NCI-H2196 treated with DMSO at 0.1 percent for 48 hours (cell line): ENCODE data around the gene TGFBR1.
A peak's percentile ranks its signal among the peaks of the same experiment; 100 is the strongest.

Experiments
- DNase-seq: peaks from one replicate; lab custom pipeline; 2025; ENCODE audit not compliant: unreplicated experiment; lab: John Stamatoyannopoulos, UW

Gene TGFBR1

DNA sequence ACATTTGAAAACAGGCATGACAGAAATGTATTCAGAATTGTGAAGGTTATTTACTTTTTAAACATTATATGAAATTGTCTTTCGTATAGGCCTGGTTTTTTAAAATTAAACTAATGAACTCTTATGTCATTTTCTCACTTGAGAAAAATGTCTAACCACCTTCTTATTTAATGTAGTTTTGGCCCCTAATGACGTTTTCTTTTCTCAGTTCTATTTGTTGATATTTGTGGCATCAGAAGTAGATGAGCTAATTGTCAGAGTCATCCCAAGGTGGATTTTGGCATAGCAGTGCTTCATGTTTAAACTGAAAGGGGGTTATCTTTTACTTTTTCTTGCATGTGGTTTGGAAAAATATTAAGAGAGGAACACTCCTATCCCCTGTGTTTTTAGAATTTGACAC, 28.2 kb downstream of the TGFBR1 start:
- no peak for DNase-seq

DNA sequence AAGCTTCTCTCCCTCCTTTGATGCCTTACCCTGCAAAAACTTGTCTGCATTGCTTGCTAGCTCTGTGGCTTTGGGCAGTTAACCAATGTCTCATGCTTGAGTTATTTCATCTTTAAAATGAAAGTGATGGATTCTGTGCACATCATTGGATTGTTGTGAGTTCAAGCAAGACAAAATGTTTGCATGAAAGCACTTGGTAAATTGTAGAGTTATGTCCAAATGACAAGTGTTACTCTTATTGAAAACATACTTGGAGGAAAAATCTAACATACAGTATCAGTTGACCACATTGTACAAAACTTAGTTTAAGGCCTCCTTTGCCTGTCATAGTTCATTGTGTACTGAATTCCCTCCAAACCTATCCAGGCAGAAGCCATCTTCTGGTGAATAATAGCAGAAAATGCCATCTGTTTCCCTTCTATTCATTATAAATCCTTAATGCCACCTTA, 30.0 kb downstream of the TGFBR1 start:
- DNase-seq, result no peak

DNA sequence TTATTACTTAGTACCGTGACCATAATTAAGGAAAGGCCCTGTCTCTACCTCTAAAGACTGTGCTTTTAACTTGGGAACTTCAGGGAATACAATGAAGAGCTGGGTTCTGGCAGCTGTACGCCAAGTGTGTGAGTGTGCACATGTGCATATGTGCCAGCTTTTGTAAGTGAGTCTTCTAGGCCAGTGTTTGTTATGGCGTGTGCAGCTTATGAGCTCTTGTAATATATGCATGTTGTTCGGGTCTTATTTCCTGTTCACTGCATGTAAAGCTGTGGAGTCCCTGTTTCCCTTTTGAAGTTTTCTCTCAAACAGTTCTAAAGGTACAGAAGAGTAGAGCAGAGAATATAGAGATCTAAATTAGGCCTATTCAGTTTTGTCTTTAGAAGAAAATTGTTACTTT, 30.5 kb downstream of the TGFBR1 start:
- DNase-seq, result no peak

DNA sequence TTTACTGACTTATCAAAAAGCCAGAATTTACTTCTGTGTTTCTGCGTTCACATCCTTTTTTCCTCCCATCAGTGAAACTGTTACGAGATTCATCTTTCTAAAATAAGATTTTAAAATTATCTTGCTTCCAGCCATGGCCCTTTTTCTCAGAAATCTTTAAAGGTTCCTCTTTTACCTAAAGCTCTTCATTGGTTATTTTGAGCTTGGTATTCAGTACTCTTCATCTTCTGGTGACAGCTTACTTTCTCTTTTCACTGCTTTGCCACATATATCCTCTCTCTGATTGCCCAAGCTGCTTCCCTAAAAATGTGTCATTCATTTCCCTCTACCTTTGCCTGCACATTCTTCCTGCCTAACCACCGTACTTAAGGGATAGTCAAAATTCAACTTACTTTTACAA, 32.3 kb downstream of the TGFBR1 start:
- DNase-seq, result no peak

DNA sequence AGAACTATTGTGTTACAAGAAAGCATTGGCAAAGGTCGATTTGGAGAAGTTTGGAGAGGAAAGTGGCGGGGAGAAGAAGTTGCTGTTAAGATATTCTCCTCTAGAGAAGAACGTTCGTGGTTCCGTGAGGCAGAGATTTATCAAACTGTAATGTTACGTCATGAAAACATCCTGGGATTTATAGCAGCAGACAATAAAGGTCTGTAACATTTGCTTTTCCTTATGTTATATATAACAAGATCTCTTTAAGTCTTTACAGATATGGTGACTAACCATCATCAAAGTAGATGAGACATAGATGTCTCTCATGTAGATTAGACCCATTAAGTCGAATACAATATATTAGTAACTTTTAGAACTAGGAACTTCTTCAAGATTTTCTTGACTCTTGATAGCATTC, 33.0 kb downstream of the TGFBR1 start:
- no peak for DNase-seq

DNA sequence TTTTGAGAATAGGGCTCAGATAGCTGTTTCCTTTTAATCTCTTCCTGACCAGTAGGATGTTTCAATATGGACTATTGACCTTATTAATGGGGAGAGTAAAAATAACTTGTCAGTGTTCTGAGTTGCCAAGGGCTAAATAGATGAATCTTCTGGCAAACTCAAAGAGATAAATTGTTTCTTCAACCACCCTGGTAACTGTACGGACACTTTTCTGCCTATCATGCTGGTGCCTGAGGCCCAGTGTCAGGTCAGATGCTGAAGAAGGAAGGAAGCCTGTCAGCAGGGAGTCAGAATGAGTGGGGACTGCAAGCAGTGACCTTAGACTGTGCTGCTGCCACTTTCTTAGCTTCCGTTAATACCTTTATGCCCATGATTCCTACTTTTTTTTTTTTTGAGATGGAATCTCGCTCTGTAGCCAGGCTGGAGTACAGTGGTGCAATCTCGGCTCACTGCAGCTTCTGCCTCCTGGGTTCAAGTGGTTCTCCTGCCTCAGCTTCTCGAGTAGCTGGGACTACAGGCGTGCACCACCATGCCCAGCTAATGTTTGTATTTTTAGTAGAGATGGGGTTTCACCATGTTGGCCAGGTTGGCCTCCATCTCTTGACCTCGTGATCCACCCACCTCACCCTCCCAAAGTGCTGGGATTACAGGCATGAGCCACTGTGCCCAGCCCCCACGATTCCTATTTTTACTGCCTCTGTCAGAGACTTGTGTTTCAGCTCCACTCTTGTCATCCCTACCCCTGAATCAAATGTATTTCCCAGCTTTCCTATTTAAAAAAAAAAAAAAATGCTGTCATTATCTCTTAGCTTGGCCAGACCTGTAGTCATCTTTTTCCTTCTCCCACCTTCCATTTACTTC, 33.7 kb downstream of the TGFBR1 start:
- no peak for DNase-seq

DNA sequence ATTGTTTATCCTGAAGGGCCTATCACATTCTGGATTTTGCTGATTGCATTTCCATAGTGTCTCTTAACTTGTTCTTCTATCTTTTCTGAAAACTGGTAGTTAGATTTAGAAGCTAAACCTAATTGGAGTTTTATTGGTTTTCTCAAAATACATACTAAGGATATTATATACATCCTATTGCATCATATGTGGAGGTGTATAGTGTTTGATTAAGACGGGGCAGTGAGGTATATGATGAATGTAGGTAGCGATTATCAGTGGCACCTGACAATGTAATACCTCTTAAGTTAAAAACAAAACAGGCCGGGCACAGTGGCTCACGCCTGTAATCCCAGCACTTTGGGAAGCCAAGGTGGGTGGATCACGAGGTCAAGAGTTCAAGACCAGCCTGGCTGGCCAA, 35.0 kb downstream of the TGFBR1 start:
- DNase-seq, result no peak

DNA sequence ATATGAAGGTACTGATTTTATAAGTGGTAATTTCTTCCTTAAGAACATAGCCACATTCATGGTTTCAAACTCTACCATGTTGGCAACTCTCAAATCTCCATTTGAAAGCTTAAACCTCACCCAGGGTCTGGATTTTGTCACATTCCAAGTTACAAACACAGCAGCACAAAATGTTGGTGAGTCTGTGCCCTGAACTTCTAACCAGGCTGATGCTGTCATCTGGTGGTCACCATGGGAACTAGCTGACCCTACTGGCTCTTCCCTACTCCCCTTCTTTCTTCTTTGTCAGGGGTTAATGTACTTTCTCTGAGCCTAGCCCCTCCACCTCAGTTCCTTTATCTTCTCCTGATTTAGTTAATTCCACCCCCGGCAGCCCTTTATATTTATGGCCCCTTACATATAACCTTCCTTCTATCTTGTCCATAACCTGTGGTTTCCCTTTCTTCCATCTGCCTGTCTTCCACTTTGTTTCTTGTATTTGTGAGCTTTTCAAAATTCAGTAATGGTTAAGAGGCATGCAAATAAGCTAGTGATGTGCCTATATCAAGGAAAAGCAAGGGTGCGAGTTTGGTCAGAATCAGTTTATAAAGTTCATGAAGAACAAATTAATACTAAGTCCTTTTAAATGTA, 35.9 kb downstream of the TGFBR1 start:
- DNase-seq, result no peak

DNA sequence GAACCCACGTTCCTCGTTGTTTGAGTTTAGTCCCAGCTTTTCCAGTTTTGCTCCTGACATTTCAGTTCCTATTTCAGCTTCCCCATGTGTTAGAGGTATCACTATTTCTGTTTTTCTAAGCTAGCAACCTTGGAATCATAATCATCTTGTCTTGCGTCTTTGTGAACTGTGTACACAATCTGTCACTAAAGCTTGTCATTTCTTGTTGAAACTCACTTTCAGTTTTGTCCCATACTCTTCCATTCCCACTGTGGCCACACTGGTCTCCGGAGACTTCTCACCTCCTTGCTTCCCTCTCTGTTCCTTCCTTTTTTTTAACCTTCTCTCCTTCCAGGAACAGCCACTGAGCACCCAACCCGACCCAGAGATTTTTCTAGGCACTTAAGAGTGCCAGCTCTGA, 36.9 kb downstream of the TGFBR1 start:
- DNase-seq, result no peak

DNA sequence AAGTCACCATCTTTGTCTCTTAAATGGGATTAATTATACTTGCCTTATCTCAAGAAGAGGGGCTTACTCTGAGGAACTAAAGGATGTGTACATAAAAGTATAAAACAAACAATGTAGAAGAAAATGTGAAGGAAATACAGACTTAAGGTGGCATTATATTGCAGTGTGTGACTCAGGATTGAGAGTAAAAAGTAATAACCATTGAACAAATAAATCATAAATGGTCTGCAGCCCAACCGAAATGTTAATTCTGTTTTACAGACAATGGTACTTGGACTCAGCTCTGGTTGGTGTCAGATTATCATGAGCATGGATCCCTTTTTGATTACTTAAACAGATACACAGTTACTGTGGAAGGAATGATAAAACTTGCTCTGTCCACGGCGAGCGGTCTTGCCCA, 37.4 kb downstream of the TGFBR1 start:
- DNase-seq, result no peak

DNA sequence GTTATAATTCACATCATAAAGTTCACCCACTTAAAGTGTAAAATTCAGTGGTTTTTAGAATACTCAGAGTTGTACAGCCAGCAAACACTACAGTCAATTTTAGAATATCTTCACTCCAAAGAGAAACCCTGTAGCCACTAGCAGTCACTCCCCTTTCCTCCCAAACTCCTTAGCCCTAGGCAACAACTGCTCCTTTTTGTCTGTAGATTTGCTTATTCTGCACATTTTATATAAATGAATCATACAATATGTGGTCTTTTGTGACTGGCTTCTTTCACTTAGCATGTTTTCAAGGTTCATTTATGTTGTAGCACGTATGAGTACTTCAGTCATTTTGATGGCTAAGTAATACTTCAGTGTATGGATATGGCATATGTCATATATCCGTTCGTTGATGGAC, 38.7 kb downstream of the TGFBR1 start:
- no peak for DNase-seq

DNA sequence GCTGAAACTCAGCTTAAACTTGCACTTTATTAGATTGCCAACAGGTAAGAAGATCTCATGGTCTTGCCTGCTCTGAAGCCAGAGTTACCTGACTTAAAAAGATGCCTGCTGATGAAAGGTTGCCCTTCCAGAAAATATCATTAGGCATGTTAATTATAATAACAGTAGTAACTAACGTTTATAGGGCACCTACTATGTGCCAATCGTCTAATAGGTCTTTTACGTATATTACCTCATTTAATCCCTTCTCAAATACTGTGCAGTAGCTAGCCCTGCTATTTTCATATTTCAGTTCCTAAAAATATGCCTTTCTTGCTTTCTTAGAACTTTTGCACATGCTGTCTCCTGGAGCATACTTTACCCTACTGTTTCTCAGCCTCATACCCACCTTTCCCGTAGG, 40.1 kb downstream of the TGFBR1 start:
- DNase-seq, result no peak

DNA sequence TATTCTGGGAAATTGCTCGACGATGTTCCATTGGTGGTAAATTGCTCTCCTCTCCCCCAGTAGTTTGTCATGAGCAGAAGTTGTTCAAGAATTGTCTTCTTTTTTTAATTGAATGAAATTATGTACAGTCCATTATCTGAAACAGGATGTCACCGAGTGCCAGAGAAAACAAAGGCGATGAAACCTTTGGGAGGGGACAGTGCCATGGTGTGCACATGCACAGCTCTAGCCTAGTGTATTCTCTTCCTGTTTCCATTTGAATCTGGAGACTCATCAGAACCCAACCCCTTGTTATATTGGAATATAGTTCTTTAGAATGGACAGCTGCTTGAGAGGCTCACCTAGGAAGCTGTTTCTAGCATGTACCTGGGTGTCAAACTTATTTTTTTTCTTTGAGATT, 41.7 kb downstream of the TGFBR1 start:
- no peak for DNase-seq

DNA sequence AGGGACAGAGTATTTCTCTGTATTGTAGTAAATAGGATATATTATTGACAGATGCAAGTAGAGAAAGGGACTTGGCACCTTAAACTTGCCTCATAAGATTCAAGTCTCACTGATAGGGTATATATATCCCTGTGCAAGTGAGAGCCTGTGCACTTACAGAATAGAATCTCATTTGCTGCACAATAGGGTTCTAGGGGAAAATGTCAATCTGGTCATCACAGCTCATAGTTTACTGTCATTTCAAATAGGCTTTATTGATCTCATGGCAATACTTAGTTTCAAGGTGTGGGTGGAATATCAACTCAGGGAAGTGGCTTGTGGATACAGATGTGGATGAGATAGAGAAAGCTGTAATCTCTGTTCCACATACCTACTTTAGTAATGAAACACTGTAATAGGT, 42.3 kb downstream of the TGFBR1 start:
- no peak for DNase-seq

DNA sequence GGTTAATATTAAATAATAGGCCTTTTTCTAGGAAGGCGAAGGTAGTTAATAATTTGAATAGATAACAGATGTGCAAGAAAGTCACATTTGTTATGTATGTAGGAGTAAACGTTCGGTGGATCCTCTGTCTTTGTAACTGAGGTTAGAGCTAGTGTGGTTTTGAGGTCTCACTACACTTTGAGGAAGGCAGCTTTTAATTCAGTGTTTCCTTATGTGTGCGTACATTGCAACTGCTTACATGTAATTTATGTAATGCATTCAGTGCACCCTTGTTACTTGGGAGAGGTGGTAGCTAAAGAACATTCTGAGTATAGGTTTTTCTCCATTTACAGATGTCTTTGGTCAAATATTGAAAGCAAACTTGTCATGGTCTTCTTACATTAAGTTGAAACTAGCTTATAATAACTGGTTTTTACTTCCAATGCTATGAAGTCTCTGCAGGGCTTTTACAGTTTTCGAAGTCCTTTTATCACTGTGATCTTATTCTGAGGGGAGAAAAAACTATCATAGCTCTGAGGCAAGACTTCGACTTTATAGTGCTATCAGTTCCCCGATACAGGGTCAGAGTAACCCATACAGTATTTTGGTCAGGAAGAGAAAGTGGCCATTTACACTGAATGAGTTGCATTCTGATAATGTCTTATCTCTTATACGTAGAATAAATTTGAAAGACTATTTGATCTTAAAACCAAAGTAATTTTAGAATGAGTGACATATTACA, 45.7 kb downstream of the TGFBR1 start:
- DNase-seq, result no peak

DNA sequence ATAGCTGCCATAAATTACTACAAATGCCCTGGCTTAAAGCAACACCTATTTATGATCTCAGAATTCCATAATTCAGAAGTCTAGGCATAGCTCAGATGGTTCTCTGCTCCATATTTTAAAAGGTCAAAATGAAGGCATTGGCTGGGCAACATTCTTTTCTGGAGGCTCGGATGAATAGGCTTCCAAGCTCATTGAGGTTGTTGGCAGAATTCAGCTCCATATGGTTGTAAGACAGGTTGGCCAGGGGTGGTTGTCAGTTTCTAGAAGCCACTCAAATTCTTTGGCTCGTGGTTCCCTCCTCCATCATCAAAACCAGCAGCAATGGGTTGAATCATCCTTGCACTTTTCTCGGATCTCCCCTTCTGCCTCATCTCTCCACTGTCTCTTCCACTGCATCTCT, 49.4 kb downstream of the TGFBR1 start:
- DNase-seq, result no peak

DNA sequence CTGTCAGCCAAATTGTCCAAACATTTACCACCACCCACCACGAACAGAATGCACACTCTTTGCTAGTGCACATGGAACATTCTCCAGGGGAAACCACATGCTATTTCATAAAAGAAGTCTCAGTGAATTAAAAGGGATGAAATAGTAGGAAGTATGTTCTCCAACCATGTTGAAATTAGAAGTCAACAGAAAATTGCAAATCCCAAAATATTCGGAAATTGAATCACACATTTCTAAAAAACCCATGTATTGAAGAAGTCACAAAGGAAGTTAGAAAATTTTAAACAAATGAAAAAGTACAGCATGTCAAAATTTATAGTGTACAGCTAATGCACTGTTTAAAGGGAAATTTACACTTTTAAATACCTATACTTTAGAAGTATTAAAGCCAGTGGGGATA, 50.8 kb downstream of the TGFBR1 start:
- DNase-seq, result no peak

DNA sequence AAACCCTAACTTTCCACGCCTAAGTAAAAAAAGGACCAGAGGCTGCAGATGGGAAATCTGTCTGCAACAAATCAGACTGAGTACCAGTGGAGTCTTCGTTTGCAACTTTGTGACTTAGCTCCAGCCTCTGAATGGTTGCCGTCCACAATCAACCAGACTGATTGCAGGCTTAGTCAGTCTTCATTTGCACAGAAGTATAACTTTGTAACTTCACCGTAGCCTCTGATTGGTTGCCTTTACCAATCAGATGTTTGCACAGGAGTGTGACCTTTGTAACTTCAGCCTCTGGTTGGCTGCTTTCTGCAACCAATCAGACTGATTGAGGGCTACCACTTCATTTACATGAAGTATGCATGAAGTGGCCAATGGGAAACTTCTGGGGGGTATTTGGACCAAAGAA, 53.7 kb downstream of the TGFBR1 start:
- DNase-seq, result no peak

DNA sequence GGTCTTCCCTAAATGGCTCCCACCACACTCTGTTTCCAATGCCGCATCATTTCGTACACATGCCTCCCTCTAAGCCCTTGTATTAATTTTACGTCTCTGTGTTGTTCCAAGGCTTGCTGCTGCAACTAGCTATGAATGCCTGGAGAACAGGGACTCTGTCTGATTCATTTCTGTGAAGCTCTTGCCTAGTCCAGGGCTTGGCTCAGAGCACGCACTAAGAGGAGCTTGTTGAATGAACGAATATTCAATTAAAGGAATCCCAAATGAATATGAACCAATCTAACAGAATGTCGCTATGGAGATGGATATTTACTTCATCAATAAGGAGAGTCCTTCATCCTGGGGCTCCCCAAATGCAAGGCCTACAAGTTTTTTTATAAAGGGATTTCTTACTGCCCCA, 55.3 kb downstream of the TGFBR1 start:
- DNase-seq, result no peak

DNA sequence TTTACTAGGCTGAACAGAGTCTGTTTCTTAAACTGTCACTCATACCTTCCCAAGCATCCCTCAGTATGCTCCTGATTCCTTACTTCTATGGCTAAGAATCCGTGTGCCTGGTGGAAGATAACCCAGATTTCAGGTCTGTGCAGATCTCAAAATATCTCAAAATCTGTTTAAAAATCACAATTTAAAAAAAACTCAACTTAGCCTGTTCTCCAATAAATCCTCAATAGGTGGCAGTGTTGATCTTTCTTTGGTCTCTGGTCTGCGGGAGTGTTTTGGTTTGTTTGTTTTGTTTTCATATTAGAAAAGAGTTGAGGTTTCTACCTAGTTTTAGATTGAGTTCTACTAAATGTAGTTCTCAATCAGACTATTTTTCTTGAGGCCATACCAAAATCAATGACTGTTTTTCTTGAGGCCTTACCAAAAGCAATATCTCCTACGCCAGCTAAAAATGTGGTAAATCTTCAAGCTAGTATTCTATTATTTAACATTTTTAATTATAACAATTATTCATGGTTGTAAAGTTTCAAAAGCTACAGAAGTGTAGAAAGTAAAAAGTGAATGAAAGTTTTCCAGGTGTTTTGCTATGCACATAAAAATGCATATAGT, 57.9 kb downstream of the TGFBR1 start:
- peak; percentile 15 for DNase-seq

DNA sequence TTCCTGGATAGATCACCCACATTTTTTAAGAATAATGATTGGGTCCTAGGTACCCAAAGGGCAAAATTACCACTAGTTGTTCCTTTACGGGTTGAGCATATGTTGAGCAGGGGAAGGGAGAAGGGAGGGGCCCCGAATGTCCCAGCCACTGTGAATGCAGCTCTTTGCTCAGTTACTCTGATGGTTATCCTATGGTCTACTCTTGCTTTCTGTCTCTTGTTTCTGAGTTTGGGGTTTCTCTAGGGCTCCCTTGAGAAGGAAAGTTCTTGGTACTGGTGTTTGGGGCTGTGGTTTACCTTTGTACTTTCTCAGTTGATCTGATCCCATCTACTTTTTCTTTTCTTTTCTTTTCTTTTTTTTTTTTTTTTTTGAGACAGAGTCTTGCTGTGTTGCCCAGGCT, 61.2 kb downstream of the TGFBR1 start:
- no peak for DNase-seq

DNA sequence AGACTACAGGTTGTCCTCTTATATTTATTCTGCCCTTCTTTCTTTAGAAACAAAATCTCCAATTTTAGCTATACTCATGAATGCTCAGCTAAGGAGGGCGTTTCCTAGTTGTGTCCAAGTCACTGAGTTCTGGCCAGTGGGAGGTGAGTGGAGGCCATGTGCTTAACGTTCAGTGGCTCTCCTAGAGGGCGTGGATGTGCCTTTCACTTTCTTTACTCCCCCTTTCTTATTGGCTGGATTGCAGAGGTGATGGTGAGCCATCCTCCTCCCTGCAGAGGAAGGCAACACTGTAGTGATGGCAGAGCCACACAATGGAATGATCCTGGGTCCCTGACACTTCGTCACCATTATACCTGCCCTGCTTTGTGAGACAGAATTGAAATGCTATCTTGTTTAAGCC, 62.2 kb downstream of the TGFBR1 start:
- DNase-seq, result no peak
